Mesendoderm (in vitro differentiated cells): ENCODE data around the gene PARD3B.

ENCODE experiments used
- DNase-seq: peaks from one replicate; pipeline ENCODE4 v3.0.0; 2013
- H2AK5ac ChIP-seq: 2 replicates; pipeline ENCODE4 v1.6.1; 2013; ENCODE audit warnings: low read length, inconsistent platforms
- H2BK120ac ChIP-seq: 2 replicates; pipeline ENCODE4 v1.6.1; 2013; ENCODE audit warnings: low read depth, mild to moderate bottlenecking, low read length, moderate library complexity, mixed read lengths
- H2BK15ac ChIP-seq: replicated peaks from 2 replicates; pipeline ENCODE4 v1.6.1; 2013; ENCODE audit warnings: low read depth, mild to moderate bottlenecking, moderate library complexity
- H2BK5ac ChIP-seq: 2 replicates; pipeline ENCODE4 v1.6.1; 2013; ENCODE audit warnings: low read length, inconsistent platforms
- H3K18ac ChIP-seq: 2 replicates; pipeline ENCODE4 v1.6.1; 2013; ENCODE audit warnings: mild to moderate bottlenecking, low read length, mixed read lengths
- H3K23ac ChIP-seq: one replicate; pipeline ENCODE4 v1.6.1; 2013; ENCODE audit warnings: low read length
- H3K27ac ChIP-seq: 2 replicates; pipeline ENCODE4 v1.5.1; 2013; ENCODE audit warnings: low read depth, mild to moderate bottlenecking, inconsistent platforms, low read length, moderate library complexity
- H3K27me3 ChIP-seq: 2 replicates; pipeline ENCODE4 v1.6.1; 2013; ENCODE audit warnings: low read length, control low read depth, mild to moderate bottlenecking, inconsistent platforms; ENCODE audit not compliant: insufficient read depth, poor library complexity
- H3K36me3 ChIP-seq: 2 replicates; pipeline ENCODE4 v1.6.1; 2013; ENCODE audit warnings: low read length, inconsistent platforms; ENCODE audit not compliant: control insufficient read depth, insufficient read depth
- H3K4ac ChIP-seq: one replicate; pipeline ENCODE4 v1.6.1; 2013; ENCODE audit warnings: low read depth, mild to moderate bottlenecking, low read length, moderate library complexity
- H3K4me1 ChIP-seq: 2 replicates; pipeline ENCODE4 v1.6.1; 2013; ENCODE audit warnings: low read depth, low read length, inconsistent platforms; ENCODE audit not compliant: control insufficient read depth
- H3K4me2 ChIP-seq: 2 replicates; pipeline ENCODE4 v1.6.1; 2013; ENCODE audit warnings: low read length
- H3K4me3 ChIP-seq: 2 replicates; pipeline ENCODE4 v1.5.1; 2013; ENCODE audit warnings: mild to moderate bottlenecking, low read length
- H3K56ac ChIP-seq: one replicate; pipeline ENCODE4 v1.6.1; 2013; ENCODE audit warnings: low read length
- H3K79me1 ChIP-seq: 2 replicates; pipeline ENCODE4 v1.6.1; 2013; ENCODE audit warnings: low read length, inconsistent platforms
- H3K79me2 ChIP-seq: 2 replicates; pipeline ENCODE4 v1.6.1; 2013; ENCODE audit warnings: mild to moderate bottlenecking, low read length; ENCODE audit not compliant: control insufficient read depth, insufficient read depth
- H3K9ac ChIP-seq: 2 replicates; pipeline ENCODE4 v1.6.1; 2013; ENCODE audit warnings: low read length, inconsistent platforms
- H4K5ac ChIP-seq: one replicate; pipeline ENCODE4 v1.6.1; 2013; ENCODE audit warnings: low read length
- H4K8ac ChIP-seq: one replicate; pipeline ENCODE4 v1.6.1; 2013; ENCODE audit warnings: low read depth, mild to moderate bottlenecking, control low read depth, low read length, moderate library complexity
- WGBS: extraction: QIAGEN DNeasy Blood & Tissue Kit; methylation state at CpG from one replicate; pipeline ENCODE4 v1.1.7; 2013; ENCODE audit warnings: low lambda C conversion rate, missing lambda C conversion rate; ENCODE audit not compliant: insufficient coverage; ENCODE audit errors: extremely low coverage; 5-methylcytosine and 5-hydroxymethylcytosine counted together

The PARD3B gene

DNA sequence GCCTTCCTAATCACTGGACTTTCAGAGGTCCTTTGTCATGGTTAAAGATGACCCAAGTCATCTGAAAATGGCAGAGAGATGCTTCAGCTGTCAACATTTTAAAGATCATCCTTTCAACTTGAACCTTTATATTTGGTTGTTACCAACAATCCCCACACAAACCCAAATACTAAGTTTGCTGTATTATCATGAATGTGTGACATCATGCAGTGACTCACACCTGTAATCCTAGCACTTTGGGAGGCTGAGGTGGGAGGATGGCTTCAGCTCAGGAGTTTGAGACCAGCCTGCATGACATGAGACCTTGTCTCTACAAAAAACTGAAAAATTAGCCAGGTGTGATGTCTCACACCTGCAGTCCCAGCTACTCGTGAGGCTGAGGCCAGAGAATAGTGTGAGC, 1081.8 kb downstream of the PARD3B start:
- Histone ChIP-seq H3K18ac (no peak overlapping the region), H4K5ac (no peak overlapping the region), H3K79me2 (no peaks in the 10 kb centered on the region), H2BK120ac (no peak overlapping the region), H2AK5ac (no peak overlapping the region), H3K23ac (no peak overlapping the region), H3K4me1 (peaks cover 9% of the 10 kb centered on the region), H3K79me1 (no peaks in the 10 kb centered on the region), H4K8ac (no peak overlapping the region), H3K4ac (no peak overlapping the region), H3K9ac (no peak overlapping the region), H3K4me2 (no peak overlapping the region), H3K56ac (no peak overlapping the region), H3K36me3 (no peaks in the 10 kb centered on the region), H3K4me3 (no peak overlapping the region), H3K27me3 (no peaks in the 10 kb centered on the region), H3K27ac (no peak overlapping the region), H2BK5ac (no peak overlapping the region), H2BK15ac (no peak overlapping the region)
- WGBS = no CpG with 5 or more reads among the region's 1 CpG
- DNase-seq = no peak

DNA sequence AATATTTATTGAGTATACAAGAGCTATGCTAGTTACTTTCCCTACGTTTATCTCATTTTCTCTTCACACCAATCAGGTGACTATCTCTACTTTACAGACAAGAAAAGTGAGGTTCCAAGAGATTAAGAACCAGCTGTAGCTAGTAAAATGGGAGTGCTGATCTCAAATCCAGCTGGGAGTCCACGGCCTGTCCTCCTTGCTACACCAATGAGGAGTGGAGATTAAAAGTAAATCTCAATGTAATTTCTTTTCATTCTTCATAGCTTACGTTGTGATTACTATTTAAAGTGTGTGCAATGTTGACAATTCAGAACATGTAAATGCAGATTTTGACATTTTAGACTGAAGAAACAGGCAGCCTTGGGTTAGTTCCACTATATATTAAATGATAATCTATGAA, 1083.1 kb downstream of the PARD3B start:
- Histone ChIP-seq H3K27me3 (no peaks in the 10 kb centered on the region), H3K79me2 (no peaks in the 10 kb centered on the region), H3K56ac (no peak overlapping the region), H3K9ac (no peak overlapping the region), H2AK5ac (no peak overlapping the region), H4K5ac (no peak overlapping the region), H3K79me1 (no peaks in the 10 kb centered on the region), H2BK15ac (no peak overlapping the region), H2BK5ac (no peak overlapping the region), H3K27ac (no peak overlapping the region), H3K23ac (no peak overlapping the region), H3K4me3 (no peak overlapping the region), H2BK120ac (no peak overlapping the region), H3K4me1 (peaks cover 9% of the 10 kb centered on the region), H3K18ac (no peak overlapping the region), H3K4ac (no peak overlapping the region), H4K8ac (no peak overlapping the region), H3K4me2 (no peak overlapping the region), H3K36me3 (no peaks in the 10 kb centered on the region)
- no CpG with 5 or more reads among the region's 3 CpGs for WGBS
- DNase-seq = peak; percentile 48

DNA sequence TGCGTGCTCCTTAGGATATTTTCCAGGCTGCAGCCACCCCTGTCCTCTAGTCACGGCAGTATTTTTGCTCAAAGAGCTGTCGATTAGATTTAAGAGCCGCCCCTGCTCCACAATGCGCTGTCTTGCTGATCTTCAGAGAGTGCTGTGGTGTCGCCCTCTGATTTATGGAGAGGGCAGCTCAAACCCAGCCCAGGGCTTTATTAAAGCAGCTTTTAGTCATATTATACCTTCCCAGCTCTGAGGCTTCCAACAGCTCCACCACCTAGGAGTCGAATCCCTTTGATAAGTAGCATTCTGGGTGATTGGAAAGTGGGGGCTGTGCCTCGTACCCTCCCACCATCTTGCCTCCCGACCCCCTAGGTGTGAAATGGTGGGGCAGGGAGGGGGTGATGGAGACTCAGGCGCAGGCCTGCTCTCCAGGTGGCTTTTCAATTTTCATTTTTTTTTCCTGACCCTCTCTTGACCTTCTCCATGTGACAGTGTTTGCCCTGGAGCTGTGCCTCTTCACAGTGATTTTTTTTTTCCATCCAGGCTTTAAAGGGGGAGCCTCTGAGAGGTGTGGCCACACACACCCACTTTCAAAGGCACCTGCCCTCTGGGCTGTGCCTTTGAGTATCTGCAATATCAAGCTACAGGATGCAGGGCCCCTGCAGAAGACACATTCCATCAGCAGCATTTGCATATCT, 1084.0 kb downstream of the PARD3B start:
- no peak overlapping the region for H3K9ac ChIP-seq
- peak overlapping the region; percentile 2 for H3K18ac ChIP-seq
- no peaks in the 10 kb centered on the region for H3K27me3 ChIP-seq
- H3K79me1 ChIP-seq = no peaks in the 10 kb centered on the region
- H3K4me1 ChIP-seq = peaks cover 9% of the 10 kb centered on the region
- H2AK5ac ChIP-seq = no peak overlapping the region
- DNase-seq = no peak
- no peak overlapping the region for H3K23ac ChIP-seq
- no peak overlapping the region for H3K4ac ChIP-seq
- no peak overlapping the region for H3K4me2 ChIP-seq
- H3K79me2 ChIP-seq = no peaks in the 10 kb centered on the region
- WGBS = no CpG with 5 or more reads among the region's 10 CpGs
- no peak overlapping the region for H3K27ac ChIP-seq
- H2BK120ac ChIP-seq = no peak overlapping the region
- H3K4me3 ChIP-seq = no peak overlapping the region
- H2BK15ac ChIP-seq = no peak overlapping the region
- H4K5ac ChIP-seq = no peak overlapping the region
- peak overlapping the region; percentile 40 for H3K56ac ChIP-seq
- H4K8ac ChIP-seq = no peak overlapping the region
- no peak overlapping the region for H2BK5ac ChIP-seq
- H3K36me3 ChIP-seq = no peaks in the 10 kb centered on the region

DNA sequence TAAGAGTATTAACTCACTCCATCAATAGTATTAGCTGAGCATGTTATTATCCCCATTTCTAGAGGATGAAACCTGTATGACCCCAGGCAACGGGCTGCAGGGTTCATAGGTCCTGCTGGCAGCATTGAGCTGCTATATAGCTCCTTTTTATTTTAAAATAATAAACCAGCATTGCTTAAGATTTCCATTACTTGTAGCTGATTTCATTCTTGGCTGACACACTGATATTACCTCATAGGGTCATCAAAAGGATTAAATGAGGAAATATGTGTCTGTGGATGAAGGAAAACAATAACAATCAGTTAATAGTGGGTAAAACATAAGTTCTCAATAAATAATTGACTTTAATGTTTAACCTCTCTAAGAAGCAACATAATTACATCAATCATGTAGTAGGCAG, 1088.7 kb downstream of the PARD3B start:
- Histone ChIP-seq H3K4ac (no peak overlapping the region), H2BK120ac (no peak overlapping the region), H2BK15ac (no peak overlapping the region), H3K27ac (no peak overlapping the region), H4K8ac (no peak overlapping the region), H4K5ac (no peak overlapping the region), H3K4me1 (peaks cover 7% of the 10 kb centered on the region), H3K9ac (no peak overlapping the region), H3K56ac (no peak overlapping the region), H3K18ac (no peak overlapping the region), H3K79me2 (no peaks in the 10 kb centered on the region), H2AK5ac (no peak overlapping the region), H2BK5ac (no peak overlapping the region), H3K4me2 (no peak overlapping the region), H3K4me3 (no peak overlapping the region), H3K27me3 (no peaks in the 10 kb centered on the region), H3K36me3 (no peaks in the 10 kb centered on the region), H3K23ac (no peak overlapping the region), H3K79me1 (no peaks in the 10 kb centered on the region)
- no CpG with 5 or more reads among the region's 1 CpG for WGBS
- no peak for DNase-seq

DNA sequence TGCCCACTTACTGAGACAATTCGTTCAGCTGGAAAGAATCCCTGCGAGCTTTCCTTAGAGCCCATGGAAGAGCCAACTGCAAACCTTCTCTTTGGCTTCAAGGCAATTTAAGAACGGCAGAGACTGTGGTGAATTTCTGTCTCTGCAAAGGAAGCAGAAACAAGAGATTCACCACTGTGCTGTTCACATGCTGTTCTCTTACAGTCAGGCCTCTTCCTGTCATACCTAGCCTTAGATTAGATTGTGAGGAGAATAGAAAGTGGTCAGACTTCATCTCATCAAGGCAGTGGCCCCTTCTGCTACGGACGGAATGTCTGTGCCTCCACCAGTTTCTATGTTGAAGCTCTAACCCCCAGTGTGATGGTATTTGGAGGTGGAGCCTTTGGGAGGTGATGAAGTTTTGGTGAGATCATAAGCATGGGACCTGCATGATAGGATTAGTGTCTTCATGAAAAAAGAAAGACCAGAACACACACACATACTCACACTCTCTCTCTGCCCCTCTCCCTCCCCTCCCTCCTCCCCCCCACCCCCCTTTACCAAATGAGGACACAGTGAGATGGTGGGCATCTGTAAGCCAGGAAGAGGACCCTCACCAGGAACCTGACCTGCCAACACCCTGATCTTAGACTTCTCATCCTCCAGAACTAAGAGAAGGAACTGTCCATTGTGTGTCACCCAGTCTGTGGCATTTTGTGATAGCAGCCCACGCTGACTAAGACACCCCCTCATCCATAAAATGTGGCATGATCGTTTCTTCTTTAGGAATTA, 1091.5 kb downstream of the PARD3B start:
- H3K18ac ChIP-seq = peak overlapping the region; percentile 36
- WGBS = no CpG with 5 or more reads among the region's 7 CpGs
- no peak overlapping the region for H3K23ac ChIP-seq
- H3K4me2 ChIP-seq = no peak overlapping the region
- H2AK5ac ChIP-seq = peak overlapping the region; percentile 13
- H3K79me2 ChIP-seq = no peaks in the 10 kb centered on the region
- H4K5ac ChIP-seq = no peak overlapping the region
- H3K4me1 ChIP-seq = peaks cover 5% of the 10 kb centered on the region
- H3K79me1 ChIP-seq = no peaks in the 10 kb centered on the region
- no peak overlapping the region for H3K9ac ChIP-seq
- H2BK15ac ChIP-seq = no peak overlapping the region
- H3K56ac ChIP-seq = no peak overlapping the region
- H2BK120ac ChIP-seq = no peak overlapping the region
- no peak overlapping the region for H3K4me3 ChIP-seq
- H3K27me3 ChIP-seq = no peaks in the 10 kb centered on the region
- H3K36me3 ChIP-seq = no peaks in the 10 kb centered on the region
- DNase-seq = peak; percentile 61
- H3K27ac ChIP-seq = no peak overlapping the region
- H2BK5ac ChIP-seq = no peak overlapping the region
- no peak overlapping the region for H3K4ac ChIP-seq
- H4K8ac ChIP-seq = no peak overlapping the region

DNA sequence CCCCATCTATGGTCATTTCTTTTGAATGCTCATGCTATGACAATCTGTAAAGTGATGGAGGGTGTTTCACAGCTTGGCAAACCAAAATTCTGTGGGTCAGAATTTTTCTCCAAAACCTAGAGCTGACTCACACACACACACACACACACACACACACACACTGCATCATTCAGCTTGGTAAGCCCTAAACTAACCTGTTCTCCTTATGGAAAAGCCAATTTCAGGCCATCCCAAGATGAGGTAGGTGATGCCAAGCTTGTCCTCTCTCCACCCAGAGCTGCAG, 1092.0 kb downstream of the PARD3B start:
- no peak for DNase-seq
- H3K9ac ChIP-seq = no peak overlapping the region

More for the DNA sequence above, 1092.0 kb downstream of the PARD3B start:
- Histone ChIP-seq H2BK5ac (no peak overlapping the region), H3K4me2 (no peak overlapping the region), H3K27me3 (no peaks in the 10 kb centered on the region), H2AK5ac (no peak overlapping the region), H3K18ac (no peak overlapping the region), H2BK15ac (no peak overlapping the region), H3K23ac (no peak overlapping the region), H3K36me3 (no peaks in the 10 kb centered on the region), H3K27ac (no peak overlapping the region), H3K4me1 (peaks cover 5% of the 10 kb centered on the region), H3K56ac (no peak overlapping the region), H3K4ac (no peak overlapping the region), H3K79me1 (no peaks in the 10 kb centered on the region), H3K4me3 (no peak overlapping the region), H2BK120ac (no peak overlapping the region), H3K79me2 (no peaks in the 10 kb centered on the region), H4K5ac (no peak overlapping the region), H4K8ac (no peak overlapping the region)
